Gastrocnemius medialis (tissue), 4 donors: ENCODE measurements around the gene ACOXL. TPM values are rescaled to one million over a fixed set of nuclear protein-coding genes. Genes with fewer than 3 reads are reported as not detected.

Source experiments
- ATAC-seq, 2 donors: fragments of 150-250 bp; one replicate each; pipeline ENCODE4 v1.9.1; 2016
- DNase-seq, 2 donors: peaks; one replicate each; pipeline ENCODE4 v3.0.0-alpha.2; 2019
- H3K27ac ChIP-seq, 4 donors: fragments of 200-600 bp; sonication (generic); 1 replicate in 1 of 4; 2 replicates in 3 of 4; pipeline ENCODE4 v1.5.1; 2016 to 2018; ENCODE audit warnings: mild to moderate bottlenecking in 2 of 4, moderate library complexity in 1 of 4
- H3K27me3 ChIP-seq, 3 donors: fragments of 200-600 bp; sonication (generic) in 2 of 3; 1 replicate in 1 of 3; 2 replicates in 2 of 3; pipeline versions ENCODE4 v1.5.1 to v1.6.0; 2016 to 2019; ENCODE audit warnings: mild to moderate bottlenecking in 1 of 3, moderate library complexity in 1 of 3
- H3K36me3 ChIP-seq, 2 donors: fragments of 200-600 bp; sonication (generic) in 1 of 2; one replicate each; pipeline ENCODE4 v1.5.1; 2017 to 2018
- H3K4me1 ChIP-seq, 2 donors: fragments of 200-600 bp; sonication (generic) in 1 of 2; one replicate each; pipeline ENCODE4 v1.5.1; 2016 to 2017; ENCODE audit warnings: mild to moderate bottlenecking in 2 of 2
- H3K4me3 ChIP-seq, 4 donors: fragments of 200-600 bp; sonication (generic) in 3 of 4; 1 replicate in 1 of 4; 2 replicates in 3 of 4; pipeline ENCODE4 v1.5.1; 2016 to 2019; ENCODE audit warnings: mild to moderate bottlenecking in 2 of 4
- H3K9me3 ChIP-seq, 3 donors: fragments of 200-600 bp; sonication (generic) in 2 of 3; 1 replicate in 1 of 3; 2 replicates in 2 of 3; pipeline ENCODE4 v1.5.1; 2016 to 2019
- POLR2A ChIP-seq, 2 donors: fragments of 450-650 bp; IDR thresholded peaks; one replicate each; pipeline ENCODE4 v1.6.1; 2017; ENCODE audit warnings: antibody characterized with exemption in 2 of 2, mild to moderate bottlenecking in 2 of 2, moderate library complexity in 2 of 2
- in situ Hi-C, 4 donors: fragments of 200-750 bp; cut with MboI; loops; one replicate each; pipeline versions ENCODE4 v1.15.0 to v1.8.0; 2017; ENCODE audit warnings: low sequenced_read_pairs in 4 of 4
- intact Hi-C: fragments of 100-400 bp; cut with DNase I; formaldehyde crosslinking; loops from one replicate; pipeline ENCODE4 v1.15.1; 2023; ENCODE audit warnings: low total_unique reads
- total RNA-seq, 4 donors: library from RNA; depleted of rRNA; stranded (reverse); fragments of >200 nt; gene quantifications; one replicate each; pipeline versions ENCODE4 v1.1.0 to v1.2.3, GENCODE V29; 2016
- TF ChIP-seq, protein P1 (sequence below), 5 experiments: fragments of 450-650 bp in 3 of 5; fragments of 200-600 bp in 2 of 5; sonication (generic) in 2 of 5; IDR thresholded peaks in 4 of 5; conservative IDR thresholded peaks in 1 of 5; 1 replicate in 4 of 5; 2 replicates in 1 of 5; pipeline ENCODE4 v1.5.1; 2016 to 2019; ENCODE audit warnings: antibody characterized with exemption in 5 of 5, mild to moderate bottlenecking in 3 of 5, moderate library complexity in 3 of 5

Gene ACOXL
- total RNA-seq, 4 donors from 2014 or later: not detected

- H3K4me3 ChIP-seq: no peak overlapping the region
- no peak overlapping the region for H3K27ac ChIP-seq
- intact Hi-C loops (no loop called here), in situ Hi-C loops (no loop called here)
- H3K4me1 ChIP-seq: no peaks in the 10 kb centered on the region
- no peak for ATAC-seq
- no peaks in the 10 kb centered on the region for H3K36me3 ChIP-seq
- no peaks in the 10 kb centered on the region for H3K9me3 ChIP-seq
- TF ChIP-seq POLR2A (IDR thresholded peaks at IDR 0.05): no peak
- TF ChIP-seq, protein P1, sequence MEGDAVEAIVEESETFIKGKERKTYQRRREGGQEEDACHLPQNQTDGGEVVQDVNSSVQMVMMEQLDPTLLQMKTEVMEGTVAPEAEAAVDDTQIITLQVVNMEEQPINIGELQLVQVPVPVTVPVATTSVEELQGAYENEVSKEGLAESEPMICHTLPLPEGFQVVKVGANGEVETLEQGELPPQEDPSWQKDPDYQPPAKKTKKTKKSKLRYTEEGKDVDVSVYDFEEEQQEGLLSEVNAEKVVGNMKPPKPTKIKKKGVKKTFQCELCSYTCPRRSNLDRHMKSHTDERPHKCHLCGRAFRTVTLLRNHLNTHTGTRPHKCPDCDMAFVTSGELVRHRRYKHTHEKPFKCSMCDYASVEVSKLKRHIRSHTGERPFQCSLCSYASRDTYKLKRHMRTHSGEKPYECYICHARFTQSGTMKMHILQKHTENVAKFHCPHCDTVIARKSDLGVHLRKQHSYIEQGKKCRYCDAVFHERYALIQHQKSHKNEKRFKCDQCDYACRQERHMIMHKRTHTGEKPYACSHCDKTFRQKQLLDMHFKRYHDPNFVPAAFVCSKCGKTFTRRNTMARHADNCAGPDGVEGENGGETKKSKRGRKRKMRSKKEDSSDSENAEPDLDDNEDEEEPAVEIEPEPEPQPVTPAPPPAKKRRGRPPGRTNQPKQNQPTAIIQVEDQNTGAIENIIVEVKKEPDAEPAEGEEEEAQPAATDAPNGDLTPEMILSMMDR (IDR thresholded peaks at IDR 0.05 in 4 of 5, conservative IDR thresholded peaks at IDR 0.05 in 1 of 5): no peak
- no peaks in the 10 kb centered on the region for H3K27me3 ChIP-seq
- DNase-seq: no peak
These were observed 252.5 kb downstream of the ACOXL start for GRCh38 chr2:110984694-110985490.

- no peak for TF ChIP-seq POLR2A (IDR thresholded peaks at IDR 0.05)
- TF ChIP-seq, protein P1 (IDR thresholded peaks at IDR 0.05 in 4 of 5, conservative IDR thresholded peaks at IDR 0.05 in 1 of 5): no peak
- in situ Hi-C loops: no loop called here
These were observed 258.1 kb downstream of the ACOXL start for GRCh38 chr2:110990440-110990839.

GRCh38 chr2:110991911-110992310 is 259.5 kb downstream of the ACOXL start:
- no peak overlapping the region for H3K27ac ChIP-seq
- DNase-seq: no peak
- intact Hi-C loops: loop anchor here (10.0 kb wide), 2 partner anchors 103 to 217 kb away; no protein-coding TSS in a partner anchor

More at GRCh38 chr2:110990440-110990839, 258.1 kb downstream of the ACOXL start:
- Histone ChIP-seq H3K27me3 (no peaks in the 10 kb centered on the region), H3K27ac (no peak overlapping the region), H3K9me3 (no peaks in the 10 kb centered on the region), H3K4me1 (peaks cover 0 to 4% of the 10 kb centered on the region in 2 donors), H3K36me3 (no peaks in the 10 kb centered on the region), H3K4me3 (no peak overlapping the region)
- intact Hi-C loops: loop anchor here (10.0 kb wide), 2 partner anchors 104 to 216 kb away; no protein-coding TSS in a partner anchor
- DNase-seq (no peak), ATAC-seq (no peak)

DNA sequence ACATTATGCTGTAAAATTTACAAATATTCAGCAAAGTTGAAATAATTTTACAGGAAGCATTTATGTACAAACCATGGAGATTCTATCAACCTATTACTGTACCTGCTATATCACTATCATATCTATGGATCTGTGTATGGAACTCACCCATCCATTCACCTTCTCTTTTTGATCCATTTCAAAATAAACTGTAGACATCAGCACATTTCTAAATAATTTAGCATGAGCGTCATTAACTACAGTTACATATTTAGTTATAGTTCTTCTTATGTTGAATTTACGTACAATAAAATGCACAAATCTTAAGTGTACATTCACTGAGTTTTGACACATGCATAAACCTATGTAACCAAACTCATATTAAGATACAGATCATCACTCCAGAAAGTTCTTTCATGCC is 260.5 kb downstream of the ACOXL start:
- Histone ChIP-seq H3K4me1 (peaks cover 0 to 4% of the 10 kb centered on the region in 2 donors), H3K4me3 (no peak overlapping the region), H3K27ac (no peak overlapping the region), H3K27me3 (no peaks in the 10 kb centered on the region), H3K9me3 (no peaks in the 10 kb centered on the region), H3K36me3 (no peaks in the 10 kb centered on the region)
- intact Hi-C loops (loop anchor here (10.0 kb wide), 2 partner anchors 102 to 218 kb away; no protein-coding TSS in a partner anchor), in situ Hi-C loops (no loop called here)
- ATAC-seq: no peak
- DNase-seq: no peak
- no peak for TF ChIP-seq POLR2A (IDR thresholded peaks at IDR 0.05)
- TF ChIP-seq, protein P1 (IDR thresholded peaks at IDR 0.05 in 4 of 5, conservative IDR thresholded peaks at IDR 0.05 in 1 of 5): no peak

More at GRCh38 chr2:110991911-110992310, 259.5 kb downstream of the ACOXL start:
- Histone ChIP-seq H3K4me1 (peaks cover 0 to 4% of the 10 kb centered on the region in 2 donors), H3K9me3 (no peaks in the 10 kb centered on the region), H3K36me3 (no peaks in the 10 kb centered on the region), H3K4me3 (no peak overlapping the region), H3K27me3 (no peaks in the 10 kb centered on the region)
- TF ChIP-seq POLR2A (IDR thresholded peaks at IDR 0.05): no peak
- TF ChIP-seq, protein P1 (IDR thresholded peaks at IDR 0.05 in 4 of 5, conservative IDR thresholded peaks at IDR 0.05 in 1 of 5): no peak
- in situ Hi-C loops: no loop called here
- no peak for ATAC-seq
